A549 (cell line): ENCODE results near the gene YWHAG. TPM values are rescaled to one million over a fixed set of nuclear protein-coding genes. Genes with fewer than 3 reads are reported as not detected.
"Not testable (repeated sequence)": the region's sequence is repeated elsewhere in the genome, so short reads cannot be mapped to it uniquely, and the experiment has no call there.

Experiments used
- ATAC-seq, 2 experiments: fragments of 200-7000 bp in 1 of 2; fragments of >200 bp in 1 of 2; cut with Nextera tagmentation in 1 of 2; cut with Tn5 transposase in 1 of 2; 3 replicates each; pipeline versions ENCODE4 v1.8.0 to v1.9.1; 2018 to 2020; ENCODE audit warnings: mild to moderate bottlenecking in 1 of 2, moderate library complexity in 1 of 2
- CTCF ChIA-PET: fragments of 300-600 bp; sonication (Branson Sonifier 250); formaldehyde crosslinking; extraction: SDS; loops from one replicate; lab custom pipeline; 2021; ENCODE audit warnings: antibody characterized with exemption, inconsistent platforms; lab: Yijun Ruan, JAX
- POLR2A ChIA-PET: fragments of 350-600 bp; formaldehyde crosslinking; extraction: SDS; loops from one replicate; lab custom pipeline; 2021; ENCODE audit warnings: antibody characterized with exemption, inconsistent platforms; lab: Yijun Ruan, JAX
- DNase-seq, 2 experiments: peaks; one replicate each; pipeline versions ENCODE4 v3.0.0 to v3.0.0-alpha.2; 2011 to 2016; ENCODE audit warnings: low read depth in 1 of 2, low spot score in 1 of 2
- FAIRE-seq: peaks from 2 replicates; lab custom pipeline; 2011; peaks lifted over from hg19 to GRCh38; lab: Jason Lieb, UNC
- H3K27ac ChIP-seq, 2 experiments: fragments of >200 bp; sonication (Bioruptor Twin); formaldehyde crosslinking; 3 replicates each; pipeline ENCODE4 v1.5.1; 2016 to 2017
- H3K4me1 ChIP-seq: fragments of >200 bp; sonication (Bioruptor Twin); formaldehyde crosslinking; 3 replicates; pipeline ENCODE4 v1.6.1; 2016
- H3K4me2 ChIP-seq: fragments of >200 bp; sonication (Bioruptor Twin); formaldehyde crosslinking; 3 replicates; pipeline ENCODE4 v1.6.1; 2016
- H3K4me3 ChIP-seq: fragments of >200 bp; sonication (Bioruptor Twin); formaldehyde crosslinking; 3 replicates; pipeline ENCODE4 v1.5.1; 2016
- H3K9me3 ChIP-seq: fragments of >200 bp; sonication (Bioruptor Twin); formaldehyde crosslinking; 3 replicates; pipeline ENCODE4 v1.6.1; 2016
- BHLHE40 ChIP-seq: IDR thresholded peaks from 2 replicates; pipeline ENCODE4 v1.6.1; 2012; ENCODE audit warnings: low read depth, low read length, inconsistent platforms
- CHD2 ChIP-seq: fragments of 150-350 bp; IDR thresholded peaks from 2 replicates; pipeline ENCODE4 v1.6.1; 2014; ENCODE audit warnings: low read length; ENCODE audit not compliant: partially characterized antibody
- EP300 ChIP-seq, 2 experiments: fragments of >200 bp; sonication (Bioruptor Twin); formaldehyde crosslinking; IDR thresholded peaks; 2 replicates in 1 of 2; 3 replicates in 1 of 2; pipeline ENCODE4 v1.6.1; 2016 to 2017
- FOSB ChIP-seq: fragments of 250-450 bp; sonication (Bioruptor Pico); IDR thresholded peaks from 2 replicates; pipeline ENCODE4 v1.5.0; 2020; ENCODE audit warnings: mild to moderate bottlenecking, moderate library complexity
- FOSL2 ChIP-seq, 2 experiments: fragments of 450-650 bp in 1 of 2; fragments of >200 bp in 1 of 2; sonication (Bioruptor Twin) in 1 of 2; formaldehyde crosslinking; IDR thresholded peaks; 2 replicates each; pipeline versions ENCODE4 v1.5.0 to v1.6.1; 2016 to 2020; ENCODE audit warnings: mild to moderate bottlenecking in 1 of 2, moderate library complexity in 1 of 2
- FOXS1 ChIP-seq: fragments of 250-450 bp; sonication (Bioruptor Pico); IDR thresholded peaks from 2 replicates; pipeline ENCODE4 v1.5.0; 2020; ENCODE audit warnings: mild to moderate bottlenecking, moderate library complexity
- HDAC2 ChIP-seq: fragments of 200-600 bp; sonication (generic); IDR thresholded peaks from 2 replicates; pipeline ENCODE4 v1.6.1; 2016
- HOXB13 ChIP-seq: fragments of 250-450 bp; sonication (Bioruptor Pico); IDR thresholded peaks from 2 replicates; pipeline ENCODE4 v1.5.0; 2020; ENCODE audit warnings: low read depth, mild to moderate bottlenecking, moderate library complexity
- HOXB5 ChIP-seq: fragments of 250-450 bp; sonication (Bioruptor Pico); IDR thresholded peaks from 2 replicates; pipeline ENCODE4 v1.5.0; 2020; ENCODE audit warnings: mild to moderate bottlenecking, moderate library complexity
- KDM1A ChIP-seq: fragments of 200-600 bp; sonication (generic); IDR thresholded peaks from 2 replicates; pipeline ENCODE4 v1.6.1; 2016; ENCODE audit warnings: low read depth, mild to moderate bottlenecking
- MAZ ChIP-seq: fragments of 150-350 bp; IDR thresholded peaks from 2 replicates; pipeline ENCODE4 v1.6.1; 2014; ENCODE audit warnings: antibody characterized with exemption, low read depth, low read length, borderline replicate concordance
- NR3C1 ChIP-seq: fragments of >200 bp; sonication (Bioruptor Twin); formaldehyde crosslinking; IDR thresholded peaks from 3 replicates; pipeline ENCODE4 v1.6.1; 2017
- PHF8 ChIP-seq: fragments of 200-600 bp; sonication (generic); IDR thresholded peaks from 2 replicates; pipeline ENCODE4 v1.6.1; 2016; ENCODE audit warnings: low read depth, mild to moderate bottlenecking, antibody characterized with exemption, moderate library complexity, borderline replicate concordance
- RAD21 ChIP-seq, 2 experiments: fragments of >200 bp in 1 of 2; sonication (Bioruptor Twin) in 1 of 2; formaldehyde crosslinking in 1 of 2; IDR thresholded peaks in 1 of 2; conservative IDR thresholded peaks in 1 of 2; 2 replicates in 1 of 2; 3 replicates in 1 of 2; pipeline ENCODE4 v1.6.1; 2012 to 2018; ENCODE audit warnings: inconsistent platforms in 1 of 2
- ZNF302 ChIP-seq: fragments of 250-450 bp; sonication (Bioruptor Pico); IDR thresholded peaks from 2 replicates; pipeline ENCODE4 v1.9.0; 2021; ENCODE audit warnings: inconsistent platforms, mild to moderate bottlenecking, moderate library complexity
- WGBS: methylation state at CpG from one replicate; pipeline ENCODE4 v1.1.6; 2017; ENCODE audit errors: missing lambda C conversion rate; 5-methylcytosine and 5-hydroxymethylcytosine counted together
- polyA plus RNA-seq, 4 experiments: library from polyadenylated mRNA; depleted of rRNA in 3 of 4; stranded (reverse); fragments of >200 nt; fragmentation: RNase III in 1 of 4; extraction: RNeasy Plus Mini Kit Qiagen cat#74134 plus additional on column Dnase treatment in 1 of 4; gene quantifications; 2 replicates in 3 of 4; 3 replicates in 1 of 4; pipeline ENCODE4 v1.2.3, GENCODE V29; 2011 to 2017
- TF ChIP-seq, protein P1 (sequence below): fragments of 450-650 bp; IDR thresholded peaks from 2 replicates; pipeline ENCODE4 v1.6.1; 2014; ENCODE audit warnings: antibody characterized with exemption
- TF ChIP-seq, protein P2 (sequence below): IDR thresholded peaks from 2 replicates; pipeline ENCODE4 v1.6.1; 2012
- TF ChIP-seq, protein P3 (sequence below): fragments of 250-450 bp; sonication (Bioruptor Pico); IDR thresholded peaks from 2 replicates; pipeline ENCODE4 v1.5.0; 2020; ENCODE audit warnings: low read depth, mild to moderate bottlenecking, moderate library complexity
- TF ChIP-seq, protein P4 (sequence below): fragments of 250-450 bp; sonication (Bioruptor Pico); IDR thresholded peaks from 2 replicates; pipeline ENCODE4 v1.5.0; 2021; ENCODE audit warnings: mild to moderate bottlenecking, moderate library complexity, borderline replicate concordance
- TF ChIP-seq, protein P5 (sequence below): fragments of >200 bp; sonication (Bioruptor Twin); formaldehyde crosslinking; IDR thresholded peaks from 3 replicates; pipeline ENCODE4 v1.6.1; 2016

Gene YWHAG
- polyA plus RNA-seq, 2 of the 4 experiments (the other 2 are of a cell fraction) = 141 to 302 TPM

DNA sequence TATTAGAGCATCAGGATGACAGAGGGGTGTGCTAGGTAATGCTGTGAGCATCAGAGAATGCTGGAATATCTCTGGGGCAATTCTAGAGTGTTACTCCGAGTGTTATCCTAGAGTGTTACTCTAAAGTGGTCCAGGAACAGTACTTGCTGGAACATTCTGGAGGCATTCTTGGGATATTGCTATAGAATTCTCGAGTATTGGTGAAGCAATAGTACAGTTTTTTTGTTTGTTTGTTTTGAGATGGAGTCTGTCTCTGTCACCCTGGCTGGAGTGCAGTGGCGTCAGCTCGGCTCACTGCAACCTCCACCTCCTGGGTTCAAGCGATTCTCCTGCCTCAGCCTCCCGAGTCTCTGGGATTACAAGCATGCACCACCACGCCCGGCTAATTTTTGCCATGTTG lies 38.1 kb upstream of the YWHAG start:
- POLR2A ChIA-PET = interaction anchor here (1.9 kb wide), 1 partner anchor 38 kb away, joined by 6 read pairs; the partner anchor contains the start of gene YWHAG
- H3K9me3 ChIP-seq = no peaks in the 10 kb centered on the region
- TF ChIP-seq FOSB (no peak), ZNF302 (CRISPR knock-in tag) (no peak)
- TF ChIP-seq, protein P1, sequence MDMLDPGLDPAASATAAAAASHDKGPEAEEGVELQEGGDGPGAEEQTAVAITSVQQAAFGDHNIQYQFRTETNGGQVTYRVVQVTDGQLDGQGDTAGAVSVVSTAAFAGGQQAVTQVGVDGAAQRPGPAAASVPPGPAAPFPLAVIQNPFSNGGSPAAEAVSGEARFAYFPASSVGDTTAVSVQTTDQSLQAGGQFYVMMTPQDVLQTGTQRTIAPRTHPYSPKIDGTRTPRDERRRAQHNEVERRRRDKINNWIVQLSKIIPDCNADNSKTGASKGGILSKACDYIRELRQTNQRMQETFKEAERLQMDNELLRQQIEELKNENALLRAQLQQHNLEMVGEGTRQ = no peak

DNA sequence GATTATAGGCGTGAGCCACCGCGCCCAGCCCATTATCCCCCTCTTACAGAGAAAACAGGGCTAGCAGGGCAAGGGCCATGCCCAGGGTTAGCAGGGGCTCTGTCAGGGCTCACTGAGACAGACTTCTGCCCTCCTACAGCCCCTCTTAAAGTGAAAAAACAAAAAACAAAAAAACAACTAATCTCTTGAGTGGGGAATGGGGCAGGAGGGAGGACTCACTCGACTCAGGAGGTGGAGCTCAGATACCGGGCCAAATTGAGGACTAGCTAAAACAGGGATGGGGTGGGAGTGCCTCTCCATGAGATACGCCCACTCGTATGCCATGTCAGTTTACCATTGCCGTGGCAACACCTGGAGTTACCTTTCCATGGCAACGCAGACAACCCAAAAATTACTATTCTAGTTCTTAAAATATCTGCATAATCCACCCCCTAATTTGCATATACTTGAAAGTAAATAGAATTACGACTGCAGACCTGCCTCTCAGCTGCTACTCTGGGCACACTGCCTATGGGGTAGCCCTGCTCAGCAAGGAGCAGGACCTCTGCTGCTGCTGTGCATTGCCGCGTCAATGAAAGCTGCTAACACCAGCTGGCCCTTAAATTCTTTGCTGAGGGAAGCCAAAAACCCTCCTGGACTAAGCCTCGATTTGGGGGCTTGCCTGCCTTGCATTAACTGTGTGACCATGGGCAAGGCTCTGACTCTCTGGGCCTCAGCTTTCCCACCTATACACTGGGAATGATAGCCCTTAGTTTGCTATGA lies 37.4 kb upstream of the YWHAG start:
- FAIRE-seq = no peak
- Histone ChIP-seq H3K4me3 (no peak overlapping the region), H3K9me3 (no peaks in the 10 kb centered on the region), H3K27ac (peak overlapping the region; percentile 92 to 98; a peak in 5 of 6 replicates), H3K4me1 (peaks cover 30% of the 10 kb centered on the region), H3K4me2 (peak overlapping the region; percentile 93; the same call in 1 of the 3 replicates)
- peak in 1 of 2 experiments; percentile 60 for DNase-seq
- CTCF ChIA-PET = interaction anchor here (0.7 to 1.2 kb wide), 2 partner anchors 9 to 11 kb away, joined by 3 to 4 read pairs; no protein-coding TSS in a partner anchor
- 72% methylated on average over 13 of the region's 13 CpGs for WGBS
- TF ChIP-seq HDAC2 (no peak), PHF8 (no peak), BHLHE40 (no peak), RAD21 (conservative IDR thresholded peaks at IDR 0.05 in 1 of 2, IDR thresholded peaks at IDR 0.05 in 1 of 2) (no peak), HOXB13 (CRISPR knock-in tag) (no peak), HOXB5 (CRISPR knock-in tag) (no peak), NR3C1 (no peak), FOSL2 (IDR thresholded peaks at IDR 0.05) (no peak), FOSL2 (CRISPR knock-in tag; IDR thresholded peaks at IDR 0.05) (no peak), FOXS1 (CRISPR knock-in tag) (no peak), EP300 (IDR thresholded peaks at IDR 0.05) (no peak), CHD2 (no peak), KDM1A (no peak)
- TF ChIP-seq, protein P2, sequence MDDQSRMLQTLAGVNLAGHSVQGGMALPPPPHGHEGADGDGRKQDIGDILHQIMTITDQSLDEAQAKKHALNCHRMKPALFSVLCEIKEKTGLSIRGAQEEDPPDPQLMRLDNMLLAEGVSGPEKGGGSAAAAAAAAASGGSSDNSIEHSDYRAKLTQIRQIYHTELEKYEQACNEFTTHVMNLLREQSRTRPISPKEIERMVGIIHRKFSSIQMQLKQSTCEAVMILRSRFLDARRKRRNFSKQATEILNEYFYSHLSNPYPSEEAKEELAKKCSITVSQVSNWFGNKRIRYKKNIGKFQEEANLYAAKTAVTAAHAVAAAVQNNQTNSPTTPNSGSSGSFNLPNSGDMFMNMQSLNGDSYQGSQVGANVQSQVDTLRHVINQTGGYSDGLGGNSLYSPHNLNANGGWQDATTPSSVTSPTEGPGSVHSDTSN = no peak
- no peak for ATAC-seq
- POLR2A ChIA-PET = interaction anchor here (1.9 kb wide), 1 partner anchor 37 kb away, joined by 6 read pairs; the partner anchor contains the start of gene YWHAG

More for the DNA sequence above, 38.1 kb upstream of the YWHAG start:
- Histone ChIP-seq H3K4me1 (peaks cover 30% of the 10 kb centered on the region), H3K4me2 (peak overlapping the region; percentile 93), H3K27ac (peak overlapping the region; percentile 92 to 98), H3K4me3 (peak overlapping the region; percentile 61; the same call in 1 of the 3 replicates)
- ATAC-seq (no peak), FAIRE-seq (no peak), DNase-seq (no peak)
- WGBS = 34% methylated on average over 7 of the region's 8 CpGs
- CTCF ChIA-PET = no interaction called here

DNA sequence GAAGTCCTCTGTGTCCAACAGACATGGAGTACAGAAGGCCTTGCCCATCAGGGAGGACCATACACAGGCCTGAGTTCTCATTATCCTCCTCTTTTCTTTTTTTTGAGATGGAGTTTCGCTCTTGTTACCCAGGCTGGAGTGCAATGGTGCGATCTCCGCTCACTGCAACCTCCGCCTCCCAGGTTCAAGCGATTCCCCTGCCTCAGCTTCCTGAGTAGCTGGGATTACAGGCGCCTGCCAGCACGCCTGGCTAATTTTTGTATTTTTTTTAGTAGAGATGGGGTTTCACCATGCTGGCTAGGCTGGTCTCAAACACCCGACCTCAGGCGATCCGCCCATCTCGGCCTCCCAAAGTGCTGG lies 36.8 kb upstream of the YWHAG start:
- CTCF ChIA-PET = interaction anchor here (1.2 kb wide), 1 partner anchor 12 kb away, joined by 3 read pairs; no protein-coding TSS in a partner anchor
- 85% methylated on average over 11 of the region's 11 CpGs for WGBS
- POLR2A ChIA-PET, ATAC-seq, H3K4me2 ChIP-seq, H3K4me3 ChIP-seq, H3K9me3 ChIP-seq, DNase-seq, FAIRE-seq: not testable (repeated sequence)
- peaks cover 30% of the 10 kb centered on the region for H3K4me1 ChIP-seq
- peak overlapping the region; percentile 23 to 98; a peak in 3 of 6 replicates for H3K27ac ChIP-seq

DNA sequence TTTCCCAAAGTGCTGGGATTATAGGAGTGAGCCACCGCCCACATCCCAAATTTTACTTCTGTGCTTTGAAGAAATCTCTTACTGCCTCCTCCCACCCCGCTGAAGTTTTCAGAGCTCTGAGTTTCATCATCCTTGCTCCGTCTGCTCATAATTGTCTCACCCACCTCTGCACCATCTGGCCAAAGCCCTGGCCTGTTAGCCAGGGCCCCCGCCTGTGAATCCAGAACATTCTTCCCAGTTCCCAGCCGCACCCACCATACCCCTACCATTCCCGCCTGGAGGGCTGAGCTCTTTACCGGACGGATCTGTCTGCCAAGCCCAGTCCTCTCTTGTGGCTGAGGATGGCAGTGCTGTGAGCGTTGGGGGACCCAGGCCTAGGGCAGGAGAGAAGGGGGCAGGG lies 36.2 kb upstream of the YWHAG start:
- no peak for DNase-seq
- Histone ChIP-seq H3K4me2 (no peak overlapping the region), H3K4me1 (peaks cover 30% of the 10 kb centered on the region), H3K9me3 (no peaks in the 10 kb centered on the region), H3K27ac (peak overlapping the region; percentile 1 to 98; a peak in 3 of 6 replicates), H3K4me3 (no peak overlapping the region)
- TF ChIP-seq, protein P3, sequence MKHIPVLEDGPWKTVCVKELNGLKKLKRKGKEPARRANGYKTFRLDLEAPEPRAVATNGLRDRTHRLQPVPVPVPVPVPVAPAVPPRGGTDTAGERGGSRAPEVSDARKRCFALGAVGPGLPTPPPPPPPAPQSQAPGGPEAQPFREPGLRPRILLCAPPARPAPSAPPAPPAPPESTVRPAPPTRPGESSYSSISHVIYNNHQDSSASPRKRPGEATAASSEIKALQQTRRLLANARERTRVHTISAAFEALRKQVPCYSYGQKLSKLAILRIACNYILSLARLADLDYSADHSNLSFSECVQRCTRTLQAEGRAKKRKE (CRISPR knock-in tag) = no peak
- TF ChIP-seq MAZ (no peak), FOXS1 (CRISPR knock-in tag) (no peak), FOSB (no peak)
- TF ChIP-seq, protein P4, sequence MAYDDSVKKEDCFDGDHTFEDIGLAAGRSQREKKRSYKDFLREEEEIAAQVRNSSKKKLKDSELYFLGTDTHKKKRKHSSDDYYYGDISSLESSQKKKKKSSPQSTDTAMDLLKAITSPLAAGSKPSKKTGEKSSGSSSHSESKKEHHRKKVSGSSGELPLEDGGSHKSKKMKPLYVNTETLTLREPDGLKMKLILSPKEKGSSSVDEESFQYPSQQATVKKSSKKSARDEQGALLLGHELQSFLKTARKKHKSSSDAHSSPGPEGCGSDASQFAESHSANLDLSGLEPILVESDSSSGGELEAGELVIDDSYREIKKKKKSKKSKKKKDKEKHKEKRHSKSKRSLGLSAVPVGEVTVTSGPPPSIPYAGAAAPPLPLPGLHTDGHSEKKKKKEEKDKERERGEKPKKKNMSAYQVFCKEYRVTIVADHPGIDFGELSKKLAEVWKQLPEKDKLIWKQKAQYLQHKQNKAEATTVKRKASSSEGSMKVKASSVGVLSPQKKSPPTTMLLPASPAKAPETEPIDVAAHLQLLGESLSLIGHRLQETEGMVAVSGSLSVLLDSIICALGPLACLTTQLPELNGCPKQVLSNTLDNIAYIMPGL (CRISPR knock-in tag) = no peak
- TF ChIP-seq, protein P5, sequence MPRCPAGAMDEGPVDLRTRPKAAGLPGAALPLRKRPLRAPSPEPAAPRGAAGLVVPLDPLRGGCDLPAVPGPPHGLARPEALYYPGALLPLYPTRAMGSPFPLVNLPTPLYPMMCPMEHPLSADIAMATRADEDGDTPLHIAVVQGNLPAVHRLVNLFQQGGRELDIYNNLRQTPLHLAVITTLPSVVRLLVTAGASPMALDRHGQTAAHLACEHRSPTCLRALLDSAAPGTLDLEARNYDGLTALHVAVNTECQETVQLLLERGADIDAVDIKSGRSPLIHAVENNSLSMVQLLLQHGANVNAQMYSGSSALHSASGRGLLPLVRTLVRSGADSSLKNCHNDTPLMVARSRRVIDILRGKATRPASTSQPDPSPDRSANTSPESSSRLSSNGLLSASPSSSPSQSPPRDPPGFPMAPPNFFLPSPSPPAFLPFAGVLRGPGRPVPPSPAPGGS = no peak
- no peak for ATAC-seq
- ChIA-PET CTCF (interaction anchor here (0.6 to 1.8 kb wide), 5 partner anchors 13 to 330 kb away, joined by 3 to 7 read pairs (median 3); partner anchors contain the start of gene YWHAG), POLR2A (interaction anchor here (1.1 to 3.1 kb wide), 2 partner anchors 35 to 77 kb away, joined by 3 to 18 read pairs; partner anchors contain the start of gene YWHAG)
- no peak for FAIRE-seq
- WGBS = 93% methylated on average over 9 of the region's 9 CpGs
